Right kidney (tissue), 1 donor: ENCODE results near the gene ZCCHC4.
"Not testable (repeated sequence)": the region's sequence is repeated elsewhere in the genome, so short reads cannot be mapped to it uniquely, and the experiment has no call there.

ENCODE experiments used
- DNase-seq: peaks from one replicate; pipeline ENCODE4 v3.0.0-alpha.2; 2016

Gene ZCCHC4

GRCh38 chr4:25320336-25320735, 7.8 kb downstream of the ZCCHC4 start:
- DNase-seq: no peak

GRCh38 chr4:25320773-25321172, 8.2 kb downstream of the ZCCHC4 start:
- no peak for DNase-seq

GRCh38 chr4:25321703-25322102, 9.1 kb downstream of the ZCCHC4 start:
- no peak for DNase-seq

GRCh38 chr4:25328463-25328862, 15.9 kb downstream of the ZCCHC4 start:
- DNase-seq: not testable (repeated sequence)

GRCh38 chr4:25330335-25330734, 17.8 kb downstream of the ZCCHC4 start:
- DNase-seq: no peak

GRCh38 chr4:25330905-25331808, 18.6 kb downstream of the ZCCHC4 start:
- DNase-seq: no peak

- DNase-seq: no peak
These were observed 31.1 kb downstream of the ZCCHC4 start for GRCh38 chr4:25343671-25344070.

- no peak for DNase-seq
These were observed 33.2 kb downstream of the ZCCHC4 start for GRCh38 chr4:25345744-25346143.

- DNase-seq: no peak
These were observed 34.3 kb downstream of the ZCCHC4 start for GRCh38 chr4:25346913-25347312.

- DNase-seq: no peak
These were observed 34.9 kb downstream of the ZCCHC4 start for GRCh38 chr4:25347473-25347872.

- no peak for DNase-seq
These were observed 35.4 kb downstream of the ZCCHC4 start for GRCh38 chr4:25347971-25348370.

- no peak for DNase-seq
These were observed 38.0 kb downstream of the ZCCHC4 start for GRCh38 chr4:25350561-25350960.

GRCh38 chr4:25351777-25352416, 39.3 kb downstream of the ZCCHC4 start:
- no peak for DNase-seq

- no peak for DNase-seq
These were observed 43.5 kb downstream of the ZCCHC4 start for GRCh38 chr4:25356068-25356467.

- DNase-seq: no peak
These were observed 46.1 kb downstream of the ZCCHC4 start for GRCh38 chr4:25358515-25359275.

- DNase-seq: no peak
These were observed 48.7 kb downstream of the ZCCHC4 start for GRCh38 chr4:25361253-25361652.

- DNase-seq: no peak
These were observed 54.5 kb downstream of the ZCCHC4 start for GRCh38 chr4:25367004-25367621.

- no peak for DNase-seq
These were observed 55.3 kb downstream of the ZCCHC4 start for GRCh38 chr4:25367877-25368276.

GRCh38 chr4:25368315-25368714, 55.7 kb downstream of the ZCCHC4 start:
- no peak for DNase-seq

- no peak for DNase-seq
These were observed 57.7 kb downstream of the ZCCHC4 start for GRCh38 chr4:25370242-25370641.

GRCh38 chr4:25372549-25372948, 60.0 kb downstream of the ZCCHC4 start:
- not testable (repeated sequence) for DNase-seq

- DNase-seq: peak; percentile 85
These were observed 64.4 kb downstream of the ZCCHC4 start, which contains the start of gene ANAPC4 for GRCh38 chr4:25376754-25377571. Gene ANAPC4 (plus strand): TSS chr4:25377263. CDS start chr4:25377428, 165 bp downstream.
